RWPE2 (cell line): ENCODE results near the gene B3GNT2.

Experiments
- ATAC-seq: fragments of 200-7000 bp; cut with Tn5 transposase; 3 replicates; pipeline ENCODE4 v1.9.1; 2021; ENCODE audit warnings: low read depth
- DNase-seq: peaks from one replicate; pipeline ENCODE4 v3.0.0-alpha.2; 2020; ENCODE audit warnings: low spot score
- H3K27ac ChIP-seq: fragments of 450-650 bp; 2 replicates; pipeline ENCODE4 v1.5.1; 2017; ENCODE audit warnings: mild to moderate bottlenecking; ENCODE audit not compliant: poor library complexity, severe bottlenecking
- H3K27me3 ChIP-seq: fragments of 250-450 bp; sonication (Bioruptor Pico); 2 replicates; pipeline ENCODE4 v1.5.1; 2021; ENCODE audit warnings: mild to moderate bottlenecking, moderate library complexity; ENCODE audit not compliant: insufficient read depth, poor library complexity, severe bottlenecking
- H3K36me3 ChIP-seq: fragments of 250-450 bp; sonication (Bioruptor Pico); 2 replicates; pipeline ENCODE4 v1.5.1; 2020; ENCODE audit warnings: low read depth, mild to moderate bottlenecking, moderate library complexity
- H3K4me1 ChIP-seq: fragments of 250-450 bp; sonication (Bioruptor Pico); 2 replicates; pipeline ENCODE4 v1.5.1; 2021; ENCODE audit warnings: mild to moderate bottlenecking, moderate library complexity; ENCODE audit not compliant: insufficient read depth, poor library complexity, severe bottlenecking
- H3K4me3 ChIP-seq: fragments of 250-450 bp; sonication (Bioruptor Pico); 2 replicates; pipeline ENCODE4 v1.5.1; 2021; ENCODE audit warnings: mild to moderate bottlenecking, moderate library complexity; ENCODE audit not compliant: severe bottlenecking
- H3K9me3 ChIP-seq: fragments of 250-450 bp; sonication (Bioruptor Pico); 2 replicates; pipeline ENCODE4 v1.5.1; 2021; ENCODE audit warnings: mild to moderate bottlenecking, moderate library complexity; ENCODE audit not compliant: severe bottlenecking
- TF ChIP-seq, protein P1 (sequence below): fragments of 450-650 bp; IDR thresholded peaks from one replicate; pipeline ENCODE4 v1.5.1; 2017; ENCODE audit warnings: mild to moderate bottlenecking, moderate library complexity; ENCODE audit not compliant: poor library complexity, severe bottlenecking

B3GNT2 gene

GRCh38 chr2:62227386-62228075 is 31.6 kb downstream of the B3GNT2 start:
- H3K27me3 ChIP-seq: no peaks in the 10 kb centered on the region
- ATAC-seq (no peak), DNase-seq (no peak)
- no peaks in the 10 kb centered on the region for H3K4me1 ChIP-seq
- no peak overlapping the region for H3K4me3 ChIP-seq
- H3K27ac ChIP-seq: no peak overlapping the region
- TF ChIP-seq, protein P1, sequence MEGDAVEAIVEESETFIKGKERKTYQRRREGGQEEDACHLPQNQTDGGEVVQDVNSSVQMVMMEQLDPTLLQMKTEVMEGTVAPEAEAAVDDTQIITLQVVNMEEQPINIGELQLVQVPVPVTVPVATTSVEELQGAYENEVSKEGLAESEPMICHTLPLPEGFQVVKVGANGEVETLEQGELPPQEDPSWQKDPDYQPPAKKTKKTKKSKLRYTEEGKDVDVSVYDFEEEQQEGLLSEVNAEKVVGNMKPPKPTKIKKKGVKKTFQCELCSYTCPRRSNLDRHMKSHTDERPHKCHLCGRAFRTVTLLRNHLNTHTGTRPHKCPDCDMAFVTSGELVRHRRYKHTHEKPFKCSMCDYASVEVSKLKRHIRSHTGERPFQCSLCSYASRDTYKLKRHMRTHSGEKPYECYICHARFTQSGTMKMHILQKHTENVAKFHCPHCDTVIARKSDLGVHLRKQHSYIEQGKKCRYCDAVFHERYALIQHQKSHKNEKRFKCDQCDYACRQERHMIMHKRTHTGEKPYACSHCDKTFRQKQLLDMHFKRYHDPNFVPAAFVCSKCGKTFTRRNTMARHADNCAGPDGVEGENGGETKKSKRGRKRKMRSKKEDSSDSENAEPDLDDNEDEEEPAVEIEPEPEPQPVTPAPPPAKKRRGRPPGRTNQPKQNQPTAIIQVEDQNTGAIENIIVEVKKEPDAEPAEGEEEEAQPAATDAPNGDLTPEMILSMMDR: no peak
- no peaks in the 10 kb centered on the region for H3K9me3 ChIP-seq
- peaks cover 25% of the 10 kb centered on the region for H3K36me3 ChIP-seq

DNA sequence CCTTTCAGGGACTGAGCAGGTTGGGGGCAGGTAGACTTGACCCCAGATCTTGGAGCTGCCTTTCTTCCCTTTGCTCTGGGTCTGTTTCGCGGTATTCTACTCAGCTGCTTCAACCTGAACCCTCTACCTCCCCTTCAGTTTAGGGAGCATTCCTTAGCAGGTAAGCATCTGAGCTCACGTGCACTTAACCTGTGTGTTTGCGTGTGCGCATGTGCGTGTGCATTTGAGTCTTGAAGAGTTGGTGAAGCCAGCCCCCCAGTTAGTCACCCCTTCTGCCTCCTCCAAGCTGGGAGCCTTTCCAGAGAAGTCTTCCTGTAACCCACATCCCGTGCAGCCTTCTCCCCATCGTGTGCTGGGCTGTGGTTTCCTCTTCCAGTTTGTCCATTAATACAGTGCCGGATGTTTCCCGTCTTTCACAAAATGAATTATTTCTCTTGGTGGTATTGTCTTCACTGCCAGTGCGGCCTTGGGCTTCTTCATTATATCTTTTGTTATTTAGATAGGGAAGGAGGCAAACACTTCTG is 33.2 kb downstream of the B3GNT2 start:
- no peak overlapping the region for H3K4me3 ChIP-seq
- H3K27me3 ChIP-seq: no peaks in the 10 kb centered on the region
- H3K9me3 ChIP-seq: no peaks in the 10 kb centered on the region
- H3K4me1 ChIP-seq: no peaks in the 10 kb centered on the region
- DNase-seq (no peak), ATAC-seq (no peak)
- TF ChIP-seq, protein P1: no peak
- peaks cover 9% of the 10 kb centered on the region for H3K36me3 ChIP-seq
- no peak overlapping the region for H3K27ac ChIP-seq

DNA sequence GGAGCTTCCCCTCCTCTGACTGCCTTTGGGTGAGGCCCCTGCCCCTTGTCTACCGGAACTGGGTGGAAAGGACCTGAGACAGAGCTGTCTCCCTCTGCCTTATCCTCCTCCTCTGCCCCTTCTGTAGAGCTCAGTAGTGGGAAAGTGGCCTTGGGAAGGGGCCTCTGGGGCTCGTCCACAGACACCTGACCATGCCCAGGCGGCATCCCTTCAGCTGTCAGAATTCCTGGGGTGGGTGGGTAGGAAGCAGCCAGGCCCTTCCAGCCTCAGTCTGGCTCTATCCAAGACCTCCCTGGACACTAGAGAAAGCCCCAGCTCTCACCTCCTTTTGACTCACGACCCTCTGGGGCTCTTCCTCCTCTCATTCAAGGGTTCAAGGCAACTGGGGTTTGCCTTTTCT is 35.6 kb downstream of the B3GNT2 start:
- TF ChIP-seq, protein P1: no peak
- no peak for ATAC-seq

DNA sequence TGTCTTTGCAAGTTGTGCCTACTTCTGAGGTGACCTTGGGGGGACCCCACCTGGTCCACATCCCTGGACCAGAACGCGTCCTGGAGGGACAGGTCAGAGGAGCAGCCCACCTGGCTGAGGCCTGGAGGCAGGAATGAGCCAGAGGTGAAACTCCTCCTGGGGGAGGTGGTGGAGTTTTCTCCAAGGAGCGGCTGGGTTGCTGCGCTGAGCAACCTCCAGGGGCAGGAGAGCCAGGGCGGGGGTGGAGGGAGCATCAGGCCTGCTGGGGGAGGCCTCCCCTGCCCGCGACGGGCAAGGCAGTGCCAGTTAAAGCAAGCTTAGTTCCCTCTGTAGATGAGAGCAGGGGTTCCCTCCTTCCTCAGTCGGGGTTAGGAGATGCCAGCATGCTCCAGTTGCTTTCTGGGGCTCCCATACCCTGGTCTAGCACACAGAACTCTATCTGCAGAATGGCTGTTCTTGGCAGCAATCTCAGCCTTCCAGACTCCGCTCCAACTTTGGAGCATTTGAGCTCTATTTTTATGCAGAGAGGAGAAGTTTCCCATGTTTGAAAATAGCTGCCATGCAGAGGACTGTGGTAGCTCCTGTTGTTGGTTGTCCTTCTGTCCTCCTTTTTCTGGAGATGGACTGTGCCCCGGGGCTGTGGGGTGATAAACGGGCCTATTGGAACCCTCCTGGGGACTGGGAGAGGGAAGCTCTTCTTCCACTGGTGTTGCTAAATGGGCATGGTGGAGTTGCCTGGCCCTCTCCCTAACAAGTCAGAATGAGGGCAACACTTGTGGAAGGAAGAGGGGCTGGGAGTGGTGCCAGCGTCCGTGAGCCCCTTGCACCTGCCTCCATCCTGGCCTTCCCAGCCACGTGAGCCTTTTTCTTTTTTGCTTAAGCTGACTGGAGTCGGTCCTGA is 39.1 kb downstream of the B3GNT2 start:
- DNase-seq (no peak), ATAC-seq (no peak)
- Histone ChIP-seq H3K9me3 (no peaks in the 10 kb centered on the region), H3K4me3 (no peak overlapping the region), H3K27me3 (no peaks in the 10 kb centered on the region), H3K4me1 (no peaks in the 10 kb centered on the region), H3K27ac (no peak overlapping the region), H3K36me3 (no peaks in the 10 kb centered on the region)
- TF ChIP-seq, protein P1: no peak

More for the DNA sequence above, 35.6 kb downstream of the B3GNT2 start:
- Histone ChIP-seq H3K36me3 (no peaks in the 10 kb centered on the region), H3K4me1 (no peaks in the 10 kb centered on the region), H3K4me3 (no peak overlapping the region), H3K9me3 (no peaks in the 10 kb centered on the region), H3K27ac (no peak overlapping the region), H3K27me3 (no peaks in the 10 kb centered on the region)
- DNase-seq: no peak
